ENCODE measurements around the gene SELENOV.

The SELENOV gene

DNA sequence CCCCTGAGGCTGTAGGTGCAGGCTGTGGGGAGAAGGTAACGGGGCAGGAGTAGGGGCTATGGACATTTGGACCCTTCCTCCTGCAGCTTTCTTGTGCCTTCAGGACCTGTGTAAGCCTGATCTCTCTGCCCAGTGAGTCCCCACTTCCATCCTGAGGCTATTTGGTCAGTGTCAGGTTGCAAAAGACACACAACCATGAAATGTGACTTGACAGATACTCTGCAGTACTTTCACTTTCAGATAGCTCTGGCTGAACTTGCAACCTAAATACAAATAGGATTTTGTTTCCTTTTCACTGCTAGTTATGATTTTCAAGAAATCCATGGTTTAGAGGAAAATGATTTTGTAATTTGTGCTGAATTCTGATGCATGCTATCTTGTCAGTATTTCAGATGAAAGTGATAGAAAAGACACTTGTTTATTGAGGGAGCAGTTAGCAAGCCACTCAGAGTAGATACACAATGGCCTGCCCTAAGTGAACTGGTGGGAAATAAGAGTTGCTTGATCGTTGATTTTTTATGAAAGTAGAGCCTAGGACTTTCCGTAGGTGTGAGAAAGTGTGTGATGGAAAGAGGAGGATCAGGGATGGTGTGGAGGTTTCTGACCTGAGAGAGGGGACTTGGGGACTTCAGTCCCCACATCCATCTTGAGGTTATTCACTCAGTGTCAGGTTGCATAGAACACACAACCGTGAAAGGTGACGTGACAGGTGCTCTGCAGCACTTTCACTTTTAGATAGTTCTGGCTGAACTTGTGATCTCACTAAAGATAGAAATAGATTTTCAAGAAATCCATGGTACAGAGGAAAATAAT lies 43.1 kb downstream of the SELENOV start:
- no peak for DNase-seq (ENCODE audit: low read depth in 2 of 2)

DNA sequence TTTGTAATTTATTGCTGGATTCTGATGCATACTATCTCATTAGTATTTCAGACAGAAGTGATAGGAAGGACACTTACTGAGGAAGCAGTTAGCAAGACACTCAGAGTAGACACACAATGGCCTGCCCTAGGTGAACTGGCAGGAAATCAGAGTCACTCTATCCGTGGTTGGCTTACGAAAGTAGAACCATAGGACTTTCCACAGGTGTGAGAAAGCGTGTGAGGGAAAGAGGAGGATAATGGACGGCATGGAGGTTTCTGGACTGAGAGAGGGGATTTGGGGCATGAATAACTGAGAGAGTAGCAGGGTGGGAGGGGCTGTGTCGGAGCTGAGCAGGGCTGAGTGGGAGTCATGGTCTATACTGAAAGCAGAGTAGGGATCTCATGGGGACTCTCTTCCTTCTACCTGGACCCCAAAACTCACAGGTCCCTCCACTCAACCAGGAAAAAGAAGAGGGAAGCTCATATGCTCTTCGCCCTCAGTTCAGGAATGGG lies 43.7 kb downstream of the SELENOV start:
- no peak for DNase-seq (ENCODE audit: low read depth in 2 of 2)

DNA sequence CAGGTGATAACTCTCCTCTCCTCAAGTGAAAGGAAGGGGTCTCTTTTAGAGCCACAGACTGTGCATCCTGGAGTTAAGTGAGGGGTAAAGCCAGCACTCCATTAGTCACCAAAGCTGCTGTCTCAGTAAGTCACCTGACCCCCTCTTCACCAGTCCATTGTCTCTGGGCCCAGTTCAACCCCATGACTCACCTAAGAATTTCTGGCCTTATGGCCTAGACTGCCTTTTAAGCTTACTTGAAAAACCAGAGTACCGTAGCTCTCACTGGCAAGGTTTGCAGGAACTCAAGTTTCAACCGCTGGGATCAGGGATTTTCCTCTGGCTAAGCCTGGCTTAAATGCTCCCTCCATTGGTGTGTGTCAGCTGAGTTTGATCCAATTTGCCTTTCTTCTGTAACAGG lies 48.5 kb downstream of the SELENOV start:
- no peak for DNase-seq (ENCODE audit: low read depth in 2 of 2)

DNA sequence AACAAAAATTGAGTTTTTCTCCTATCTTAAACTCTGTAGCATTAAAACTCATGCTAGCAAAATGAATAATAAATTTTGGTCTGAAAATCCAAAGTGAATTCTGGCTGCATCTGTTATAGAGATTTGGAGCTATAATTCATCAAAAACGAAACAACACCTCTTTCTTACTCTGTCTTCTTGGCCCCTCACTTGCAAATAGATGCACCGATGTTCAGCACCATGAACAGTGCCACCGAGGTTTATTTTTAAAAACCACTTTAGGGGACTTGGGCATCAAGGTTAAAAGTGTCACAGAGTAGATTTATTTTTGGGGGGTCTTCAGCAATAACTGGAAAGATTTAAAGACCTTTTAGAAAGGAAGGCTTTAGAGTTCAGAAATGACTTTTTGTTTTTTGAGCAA lies 51.1 kb downstream of the SELENOV start:
- no peak for DNase-seq (ENCODE audit: low read depth in 2 of 2)

- no peak for DNase-seq (ENCODE audit: low read depth in 2 of 2)
Observed at GRCh38 chr19:39568604-39569003, 53.7 kb downstream of the SELENOV start.

All from fibroblast of skin of left biceps (primary cell).